ENCODE data around the gene TSPAN4.

TSPAN4 gene

DNA sequence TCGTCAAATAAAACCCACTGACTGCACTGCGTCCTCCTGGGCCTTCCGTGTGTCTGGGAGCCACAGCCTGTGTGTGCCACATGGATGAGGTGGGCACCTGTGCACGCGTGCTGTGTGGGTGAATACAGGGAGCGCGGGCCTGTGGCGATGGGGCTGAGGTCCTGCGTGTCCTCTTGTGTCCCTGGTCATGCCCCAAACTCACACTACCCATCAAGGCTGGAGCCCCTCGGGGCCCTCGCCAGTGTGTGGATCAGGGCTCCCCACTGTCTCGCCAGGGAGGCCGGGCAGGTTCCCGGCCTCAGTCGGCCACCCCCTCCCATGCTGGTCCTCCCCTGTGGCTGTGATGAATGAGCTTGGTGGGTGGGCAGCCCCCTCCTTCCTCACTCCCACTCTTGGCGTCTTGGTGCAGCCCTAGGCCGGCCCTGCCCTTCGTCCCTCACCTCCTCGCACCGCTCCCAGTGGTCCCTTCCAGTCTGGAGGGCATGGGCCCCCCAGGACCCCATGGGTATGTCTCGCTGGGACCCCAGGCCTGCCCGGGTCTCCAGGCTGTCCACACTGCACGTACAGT lies 10.6 kb upstream of the TSPAN4 start:
- no peak for DNase-seq (ENCODE audit: insufficient read length, low spot score)
- no peak for FAIRE-seq
- TF ChIP-seq POLR2A (IDR thresholded peaks at IDR 0.05; ENCODE audit: low read depth, low read length) = no peak

- DNase-seq (ENCODE audit: insufficient read length, low spot score) = no peak
- FAIRE-seq = no peak
- TF ChIP-seq POLR2A (IDR thresholded peaks at IDR 0.05; ENCODE audit: low read depth, low read length) = peak; percentile 58; the same call in 1 of the 2 replicates
Measured at GRCh38 chr11:832529-833113, 10.0 kb upstream of the TSPAN4 start, which contains the start of gene CD151. Gene CD151 (plus strand): TSS chr11:832952. CDS start chr11:836070, 3,118 bp downstream.

DNA sequence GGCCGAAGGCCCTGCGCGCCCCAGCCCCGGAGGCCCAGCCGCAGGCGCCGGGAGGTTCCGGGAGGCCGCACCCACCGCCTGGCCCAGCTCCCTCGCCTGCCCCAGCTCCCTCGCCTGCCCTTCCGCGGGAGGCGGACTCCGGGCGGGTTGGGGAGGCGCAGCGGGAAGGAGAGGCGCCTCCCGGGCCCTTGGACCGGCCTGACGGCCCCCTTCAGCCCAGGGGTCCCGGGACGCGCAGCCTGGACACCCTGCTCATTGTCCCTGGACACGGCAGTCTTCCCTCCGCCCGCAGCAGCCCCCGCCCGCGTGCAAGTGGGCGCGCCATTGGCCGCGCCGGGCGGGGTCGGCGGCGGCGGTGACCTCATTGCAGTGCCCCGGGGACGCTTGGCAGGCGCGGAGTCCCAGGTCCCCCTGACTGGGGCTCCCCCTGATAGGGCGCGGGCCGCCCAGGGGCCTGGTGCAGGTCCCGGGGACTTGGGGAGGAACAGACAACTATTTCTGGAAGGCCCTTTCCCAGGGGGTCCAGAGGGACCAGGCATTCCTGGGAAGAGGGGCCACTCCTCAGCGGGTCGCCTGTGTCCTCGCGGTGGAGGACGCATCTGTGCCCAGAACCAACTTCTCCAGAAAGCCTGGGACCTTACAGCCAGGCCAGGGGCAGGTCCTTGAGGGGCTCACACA lies 9.4 kb upstream of the TSPAN4 start:
- FAIRE-seq (no peak), DNase-seq (ENCODE audit: insufficient read length, low spot score) (no peak)
- peak; percentile 20; the same call in 1 of the 2 replicates for TF ChIP-seq POLR2A (IDR thresholded peaks at IDR 0.05; ENCODE audit: low read depth, low read length)

- no peak for TF ChIP-seq POLR2A (IDR thresholded peaks at IDR 0.05; ENCODE audit: low read depth, low read length)
- DNase-seq (ENCODE audit: insufficient read length, low spot score) = no peak
- no peak for FAIRE-seq
Measured at GRCh38 chr11:833849-834311, 8.8 kb upstream of the TSPAN4 start.

DNA sequence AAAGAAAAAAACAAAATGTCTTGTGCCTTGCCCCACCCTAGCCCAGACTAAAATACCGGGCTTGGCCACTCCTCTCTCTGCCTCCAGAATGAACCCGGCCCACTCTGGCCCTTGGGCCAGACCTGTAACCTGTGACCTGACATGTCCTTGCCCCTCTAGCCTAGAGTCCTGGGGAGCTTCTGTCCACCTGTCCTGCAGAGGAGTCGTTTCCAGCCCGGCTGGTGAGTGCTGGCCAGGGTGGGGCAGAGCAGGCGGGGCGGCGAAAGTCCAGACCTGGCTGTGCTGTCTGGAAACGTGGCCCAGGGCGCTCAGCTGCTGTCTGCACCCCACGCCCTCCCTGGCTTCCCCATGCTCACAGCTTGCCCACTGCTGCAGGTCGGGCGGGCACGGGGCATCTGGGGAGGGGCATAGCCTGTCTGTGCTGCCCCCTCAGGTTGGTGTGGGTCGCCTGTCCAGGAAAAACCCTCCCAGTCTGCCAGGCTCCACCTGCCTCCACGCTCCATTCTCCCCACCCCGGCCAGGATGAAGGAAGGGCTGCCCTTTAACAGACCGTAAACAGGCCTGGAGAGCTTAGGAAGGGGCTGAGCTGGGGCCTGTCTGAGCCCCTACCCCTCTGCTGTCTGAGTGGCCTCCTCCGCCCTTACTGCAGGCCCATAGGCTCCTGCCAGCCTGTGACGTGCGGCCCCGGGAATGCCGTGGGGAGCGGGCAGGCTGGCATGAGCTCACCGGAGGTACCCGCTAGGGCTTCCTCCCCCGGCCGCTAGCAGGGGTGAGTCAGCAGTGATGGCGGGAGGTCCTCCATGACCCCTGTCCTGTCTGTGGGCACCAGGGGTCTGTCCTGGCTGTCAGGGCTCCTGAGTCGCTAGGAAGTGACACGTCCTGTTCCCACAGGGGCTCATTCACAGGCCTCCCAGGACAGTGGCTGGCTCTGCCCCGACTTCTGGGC lies 8.0 kb upstream of the TSPAN4 start:
- no peak for FAIRE-seq
- peak; percentile 94 for DNase-seq (ENCODE audit: insufficient read length, low spot score)

DNA sequence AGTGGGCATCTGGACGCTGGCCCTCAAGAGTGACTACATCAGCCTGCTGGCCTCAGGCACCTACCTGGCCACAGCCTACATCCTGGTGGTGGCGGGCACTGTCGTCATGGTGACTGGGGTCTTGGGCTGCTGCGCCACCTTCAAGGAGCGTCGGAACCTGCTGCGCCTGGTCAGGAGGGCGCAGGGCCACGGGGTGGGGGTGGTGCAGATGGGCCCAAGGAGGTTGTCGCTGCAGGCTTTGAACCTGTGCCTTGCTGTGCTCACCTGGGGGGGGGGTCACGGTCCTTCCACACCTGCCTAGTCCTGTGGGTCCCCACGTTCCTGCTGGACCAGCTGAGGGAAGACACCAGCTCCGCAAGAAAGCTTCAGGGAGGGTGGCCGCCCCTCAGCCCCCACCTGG lies 6.4 kb upstream of the TSPAN4 start:
- no peak for TF ChIP-seq POLR2A (IDR thresholded peaks at IDR 0.05; ENCODE audit: low read depth, low read length)
- no peak for FAIRE-seq
- DNase-seq (ENCODE audit: insufficient read length, low spot score) = no peak

More for the DNA sequence above, 8.0 kb upstream of the TSPAN4 start:
- peak; percentile 29; the same call in 1 of the 2 replicates for TF ChIP-seq POLR2A (IDR thresholded peaks at IDR 0.05; ENCODE audit: low read depth, low read length)

DNA sequence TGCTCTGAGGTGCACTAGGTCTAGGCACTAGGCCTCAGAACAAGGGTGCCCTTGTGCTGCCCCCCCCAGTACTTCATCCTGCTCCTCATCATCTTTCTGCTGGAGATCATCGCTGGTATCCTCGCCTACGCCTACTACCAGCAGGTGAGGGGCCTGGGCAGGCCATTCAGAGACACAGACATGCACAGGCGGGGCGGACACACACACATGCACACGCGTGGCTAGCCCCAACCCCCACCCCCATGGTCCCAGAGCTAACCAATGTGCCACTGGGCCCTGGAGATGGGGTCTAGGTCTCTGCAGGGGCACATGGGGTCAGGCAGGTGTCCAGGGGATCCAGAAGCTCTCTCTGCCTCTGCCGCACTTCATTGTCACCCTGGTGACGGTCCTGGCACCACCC lies 6.0 kb upstream of the TSPAN4 start:
- FAIRE-seq (no peak), DNase-seq (ENCODE audit: insufficient read length, low spot score) (no peak)
- TF ChIP-seq POLR2A (IDR thresholded peaks at IDR 0.05; ENCODE audit: low read depth, low read length) = no peak

- FAIRE-seq (no peak), DNase-seq (ENCODE audit: insufficient read length, low spot score) (no peak)
Measured at GRCh38 chr11:837189-837989, 5.3 kb upstream of the TSPAN4 start.

GRCh38 chr11:837990-838307 lies 4.7 kb upstream of the TSPAN4 start:
- FAIRE-seq = no peak
- no peak for DNase-seq (ENCODE audit: insufficient read length, low spot score)
- TF ChIP-seq POLR2A (IDR thresholded peaks at IDR 0.05; ENCODE audit: low read depth, low read length) = no peak

More at GRCh38 chr11:837189-837989, 5.3 kb upstream of the TSPAN4 start:
- TF ChIP-seq POLR2A (IDR thresholded peaks at IDR 0.05; ENCODE audit: low read depth, low read length) = no peak

DNA sequence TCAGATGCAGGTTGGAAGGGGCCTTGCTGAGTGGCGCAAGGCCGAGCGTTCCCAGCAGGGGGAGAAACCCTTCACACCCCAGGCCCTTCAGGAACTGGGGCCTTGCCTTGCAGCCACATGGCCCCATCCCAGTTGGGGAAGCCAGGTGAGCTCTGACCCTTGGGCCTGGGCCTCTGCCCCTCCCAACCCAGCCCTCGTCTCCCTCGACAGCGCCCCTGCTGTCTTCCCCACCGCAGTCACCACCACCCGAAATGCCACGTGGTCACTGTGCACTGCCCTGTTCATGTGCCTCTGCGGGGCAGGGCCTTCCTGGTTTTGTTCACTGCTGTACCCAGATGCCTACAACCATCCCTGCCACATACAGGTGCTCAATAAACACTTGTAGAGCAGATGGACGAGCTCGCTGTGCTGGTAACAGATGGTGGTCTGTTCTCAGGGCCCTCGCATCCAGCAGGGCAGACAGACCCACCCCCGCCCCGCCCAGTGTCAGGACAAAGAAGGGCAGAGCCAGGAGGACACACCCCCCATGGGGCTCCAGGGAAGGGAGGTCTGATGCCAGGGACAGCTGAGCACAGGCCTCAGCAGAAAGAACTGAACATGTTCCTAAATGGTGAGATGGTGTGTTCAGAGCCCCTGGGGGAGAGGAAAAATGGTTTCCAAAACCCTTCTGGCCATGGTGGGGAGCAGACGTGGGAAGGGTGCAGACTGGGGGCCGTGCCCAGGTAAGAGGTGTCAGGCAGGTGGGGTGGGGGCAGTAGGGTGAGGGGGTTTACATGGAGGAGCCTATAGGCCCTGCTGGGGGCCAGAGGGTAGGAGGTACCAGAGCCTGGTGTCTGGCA lies 4.0 kb upstream of the TSPAN4 start:
- FAIRE-seq (no peak), DNase-seq (ENCODE audit: insufficient read length, low spot score) (peak; percentile 71)
- TF ChIP-seq POLR2A (IDR thresholded peaks at IDR 0.05; ENCODE audit: low read depth, low read length) = peak; percentile 5; the same call in 1 of the 2 replicates

DNA sequence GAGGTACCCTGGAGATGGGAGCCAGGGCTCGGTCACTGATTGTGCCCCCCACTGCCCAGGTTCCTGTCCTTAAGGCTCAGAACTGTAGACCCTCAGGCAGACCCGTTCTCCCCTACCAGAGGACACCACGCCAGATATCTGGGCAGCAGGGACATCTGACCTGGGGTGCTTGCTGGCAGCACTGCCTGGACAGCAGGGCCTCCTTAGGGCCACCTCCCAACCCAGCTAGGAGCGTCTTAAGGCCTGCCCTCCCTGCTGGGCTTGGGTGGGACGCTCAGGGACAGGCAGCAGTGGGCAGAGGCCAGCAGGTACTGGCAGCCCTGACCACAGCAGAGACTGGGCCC lies 3.4 kb upstream of the TSPAN4 start:
- TF ChIP-seq POLR2A (IDR thresholded peaks at IDR 0.05; ENCODE audit: low read depth, low read length) = 0 out of 2 replicates have a peak, but pooled peaks have one; percentile 6
- FAIRE-seq (no peak), DNase-seq (ENCODE audit: insufficient read length, low spot score) (no peak)

- DNase-seq (ENCODE audit: insufficient read length, low spot score) (no peak), FAIRE-seq (no peak)
- no peak for TF ChIP-seq POLR2A (IDR thresholded peaks at IDR 0.05; ENCODE audit: low read depth, low read length)
Measured at GRCh38 chr11:839875-840617, 2.6 kb upstream of the TSPAN4 start.

Data from H54 (cell line).